SU-DHL-6 (cell line): ENCODE data around the gene DDAH2.
A peak's percentile ranks its signal among the peaks of the same experiment; 100 is the strongest.

ENCODE experiments used
- H2AFZ ChIP-seq: fragments of 200-600 bp; sonication (generic); 2 replicates; pipeline ENCODE4 v1.6.1; 2014; ENCODE audit warnings: low read depth, mild to moderate bottlenecking, moderate library complexity, mixed read lengths, antibody characterized with exemption, low read length; ENCODE audit not compliant: severe bottlenecking
- H3F3A ChIP-seq: fragments of 200-600 bp; shearing (Covaris generic); 2 replicates; pipeline ENCODE4 v1.6.0; 2016; ENCODE audit warnings: antibody characterized with exemption, mild to moderate bottlenecking; ENCODE audit not compliant: insufficient read depth
- H3K27ac ChIP-seq: fragments of 200-600 bp; sonication (generic); 2 replicates; pipeline ENCODE4 v1.5.1; 2016; ENCODE audit warnings: low read depth, mild to moderate bottlenecking, low read length, moderate library complexity, mixed read lengths
- H3K27me3 ChIP-seq: fragments of 200-600 bp; sonication (generic), shearing (Covaris generic); 2 replicates; pipeline ENCODE4 v1.6.0; 2014; ENCODE audit warnings: mild to moderate bottlenecking, low read length
- H3K36me3 ChIP-seq: fragments of 200-600 bp; sonication (generic); 2 replicates; pipeline ENCODE4 v1.6.1; 2014; ENCODE audit warnings: mild to moderate bottlenecking, low read length, mixed read lengths
- H3K4me2 ChIP-seq: fragments of 300-600, 200-600 bp; shearing (Covaris generic), sonication (generic); 2 replicates; pipeline ENCODE4 v1.6.0; 2014; ENCODE audit warnings: low read length, low read depth, mild to moderate bottlenecking; ENCODE audit not compliant: poor library complexity, severe bottlenecking
- H3K4me3 ChIP-seq: fragments of 200-600 bp; sonication (generic); 2 replicates; pipeline ENCODE4 v1.5.1; 2014; ENCODE audit warnings: antibody characterized with exemption, low read length, mild to moderate bottlenecking, mixed read lengths; ENCODE audit not compliant: insufficient read depth, poor library complexity, severe bottlenecking
- H3K79me2 ChIP-seq: fragments of 200-600 bp; sonication (generic); 2 replicates; pipeline ENCODE4 v1.6.1; 2014; ENCODE audit warnings: mild to moderate bottlenecking, low read length, moderate library complexity; ENCODE audit not compliant: insufficient read depth
- H3K9ac ChIP-seq: fragments of 200-600 bp; sonication (generic); 2 replicates; pipeline ENCODE4 v1.7.0; 2014; ENCODE audit warnings: mild to moderate bottlenecking, low read length
- H3K9me2 ChIP-seq: fragments of 200-600 bp; sonication (generic); replicated peaks from 2 replicates; pipeline ENCODE4 v1.6.1; 2014; ENCODE audit warnings: low read length; ENCODE audit not compliant: insufficient read depth
- H3K9me3 ChIP-seq: fragments of 200-600 bp; sonication (generic); 2 replicates; pipeline ENCODE4 v1.6.1; 2014; ENCODE audit warnings: low read length, mixed read lengths; ENCODE audit not compliant: insufficient read depth
- H4K20me1 ChIP-seq: fragments of 200-600 bp; sonication (generic); 2 replicates; pipeline ENCODE4 v1.6.1; 2014; ENCODE audit warnings: low read depth, mild to moderate bottlenecking, antibody characterized with exemption, low read length, moderate library complexity, mixed read lengths
- EZH2phosphoT487 ChIP-seq: fragments of 200-600 bp; sonication (generic), shearing (Covaris generic); conservative IDR thresholded peaks from 2 replicates; pipeline ENCODE4 v1.6.1; 2018; ENCODE audit warnings: mild to moderate bottlenecking, antibody characterized with exemption, low read length, moderate library complexity, mixed read lengths
- TF ChIP-seq, protein P1 (sequence below): fragments of 200-600 bp; sonication (generic); IDR thresholded peaks from one replicate; pipeline ENCODE4 v1.5.1; 2017; ENCODE audit warnings: antibody characterized with exemption, mild to moderate bottlenecking, low read length, moderate library complexity; ENCODE audit not compliant: insufficient read depth, poor library complexity, severe bottlenecking

The DDAH2 gene

DNA sequence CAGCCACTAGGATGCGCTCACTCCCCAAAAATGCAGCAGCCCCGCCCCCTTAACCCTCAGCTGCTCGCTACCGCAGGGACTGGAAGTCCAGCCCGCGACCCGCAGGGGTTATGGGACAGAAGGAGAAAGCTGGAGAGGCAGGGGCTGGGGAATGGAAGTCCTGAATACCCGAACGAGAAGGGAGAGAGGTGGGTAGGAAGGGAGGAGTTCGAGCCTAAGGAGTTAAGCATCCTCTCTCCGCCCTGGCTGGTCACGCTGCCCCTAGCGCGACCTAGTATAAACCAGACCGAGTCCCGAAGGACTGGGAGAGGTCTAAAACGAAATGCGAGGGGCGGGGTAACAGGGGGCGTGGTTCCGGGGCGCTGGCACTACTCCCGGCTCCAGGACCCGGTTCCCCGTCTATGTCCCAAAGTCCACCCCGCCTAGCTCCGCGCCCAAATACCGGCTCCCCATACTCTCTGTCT, 448 bp upstream of the DDAH2 start:
- H3K36me3 ChIP-seq, result peaks cover 18% of the 10 kb centered on the region; the same call in 1 of the 2 replicates
- peak overlapping the region; percentile 63 for H3K4me3 ChIP-seq
- peak overlapping the region; percentile 73 for H3K4me2 ChIP-seq
- TF ChIP-seq EZH2phosphoT487, result no peak
- TF ChIP-seq, protein P1, sequence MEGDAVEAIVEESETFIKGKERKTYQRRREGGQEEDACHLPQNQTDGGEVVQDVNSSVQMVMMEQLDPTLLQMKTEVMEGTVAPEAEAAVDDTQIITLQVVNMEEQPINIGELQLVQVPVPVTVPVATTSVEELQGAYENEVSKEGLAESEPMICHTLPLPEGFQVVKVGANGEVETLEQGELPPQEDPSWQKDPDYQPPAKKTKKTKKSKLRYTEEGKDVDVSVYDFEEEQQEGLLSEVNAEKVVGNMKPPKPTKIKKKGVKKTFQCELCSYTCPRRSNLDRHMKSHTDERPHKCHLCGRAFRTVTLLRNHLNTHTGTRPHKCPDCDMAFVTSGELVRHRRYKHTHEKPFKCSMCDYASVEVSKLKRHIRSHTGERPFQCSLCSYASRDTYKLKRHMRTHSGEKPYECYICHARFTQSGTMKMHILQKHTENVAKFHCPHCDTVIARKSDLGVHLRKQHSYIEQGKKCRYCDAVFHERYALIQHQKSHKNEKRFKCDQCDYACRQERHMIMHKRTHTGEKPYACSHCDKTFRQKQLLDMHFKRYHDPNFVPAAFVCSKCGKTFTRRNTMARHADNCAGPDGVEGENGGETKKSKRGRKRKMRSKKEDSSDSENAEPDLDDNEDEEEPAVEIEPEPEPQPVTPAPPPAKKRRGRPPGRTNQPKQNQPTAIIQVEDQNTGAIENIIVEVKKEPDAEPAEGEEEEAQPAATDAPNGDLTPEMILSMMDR, result no peak
- peak overlapping the region; percentile 27 for H2AFZ ChIP-seq
- peaks cover 30% of the 10 kb centered on the region for H3F3A ChIP-seq
- H3K27me3 ChIP-seq, result no peaks in the 10 kb centered on the region
- peak overlapping the region; percentile 20 for H3K27ac ChIP-seq
- H3K79me2 ChIP-seq, result peaks cover 6% of the 10 kb centered on the region
- H3K9me3 ChIP-seq, result no peaks in the 10 kb centered on the region
- no peaks in the 10 kb centered on the region for H4K20me1 ChIP-seq
- H3K9ac ChIP-seq, result peak overlapping the region; percentile 55
- no peaks in the 10 kb centered on the region for H3K9me2 ChIP-seq

DNA sequence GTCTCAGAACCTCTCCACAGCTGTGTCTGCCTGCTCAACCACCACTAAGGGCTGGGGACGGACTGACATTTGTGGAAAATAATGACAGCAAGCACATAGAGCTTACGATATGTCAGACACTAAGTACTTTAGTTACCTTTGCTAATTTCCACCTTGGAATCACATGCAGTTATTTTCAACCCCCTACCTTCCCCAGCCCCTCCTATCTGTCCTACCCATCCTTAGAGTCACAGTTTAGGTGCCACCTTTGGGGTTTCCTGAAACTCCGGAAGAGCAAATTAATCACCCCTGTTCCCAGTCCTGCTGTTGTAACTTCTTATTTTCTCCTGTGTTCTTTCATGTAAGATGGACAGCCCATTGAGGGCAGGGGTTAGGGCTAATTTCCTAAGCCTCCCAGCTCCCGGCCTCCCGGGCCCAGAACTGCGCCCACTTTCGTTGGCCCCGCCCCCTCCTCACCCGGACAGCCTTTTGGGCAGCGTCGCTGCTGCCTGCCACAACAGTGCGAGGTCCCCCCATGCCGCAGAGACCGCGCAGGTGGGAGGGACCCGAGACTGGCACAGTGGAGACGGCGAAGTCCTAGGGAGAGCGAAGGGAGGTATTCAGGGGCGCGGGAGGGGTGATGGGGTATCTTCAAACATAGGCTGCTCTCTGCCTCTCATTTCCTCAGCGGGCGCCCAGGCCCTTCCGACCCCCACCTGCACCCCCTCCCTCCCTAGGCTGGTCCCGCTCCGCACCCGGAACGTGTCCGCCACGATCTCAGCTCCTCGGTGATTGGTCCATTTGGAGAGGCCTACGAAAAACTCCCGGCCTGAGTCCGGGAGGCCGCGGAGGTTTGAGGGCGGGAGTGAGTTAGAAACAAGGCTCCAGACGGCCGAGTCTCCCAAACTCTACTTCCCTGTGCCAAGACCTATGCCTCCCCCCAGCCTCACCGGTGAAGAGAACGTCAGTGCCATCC, 1.1 kb downstream of the DDAH2 start:
- no peaks in the 10 kb centered on the region for H3K9me3 ChIP-seq
- TF ChIP-seq, protein P1, result no peak
- TF ChIP-seq EZH2phosphoT487, result no peak
- H3K27me3 ChIP-seq, result no peaks in the 10 kb centered on the region
- H3K36me3 ChIP-seq, result peaks cover 10% of the 10 kb centered on the region; the same call in 1 of the 2 replicates
- no peaks in the 10 kb centered on the region for H3K9me2 ChIP-seq
- no peaks in the 10 kb centered on the region for H3K79me2 ChIP-seq
- H3K4me3 ChIP-seq, result no peak overlapping the region
- no peak overlapping the region for H3K9ac ChIP-seq
- peak overlapping the region; percentile 4 for H3K4me2 ChIP-seq
- peak overlapping the region; percentile 28; the same call in 1 of the 2 replicates for H3K27ac ChIP-seq
- no peaks in the 10 kb centered on the region for H4K20me1 ChIP-seq
- H2AFZ ChIP-seq, result no peak overlapping the region
- H3F3A ChIP-seq, result peaks cover 28% of the 10 kb centered on the region

DNA sequence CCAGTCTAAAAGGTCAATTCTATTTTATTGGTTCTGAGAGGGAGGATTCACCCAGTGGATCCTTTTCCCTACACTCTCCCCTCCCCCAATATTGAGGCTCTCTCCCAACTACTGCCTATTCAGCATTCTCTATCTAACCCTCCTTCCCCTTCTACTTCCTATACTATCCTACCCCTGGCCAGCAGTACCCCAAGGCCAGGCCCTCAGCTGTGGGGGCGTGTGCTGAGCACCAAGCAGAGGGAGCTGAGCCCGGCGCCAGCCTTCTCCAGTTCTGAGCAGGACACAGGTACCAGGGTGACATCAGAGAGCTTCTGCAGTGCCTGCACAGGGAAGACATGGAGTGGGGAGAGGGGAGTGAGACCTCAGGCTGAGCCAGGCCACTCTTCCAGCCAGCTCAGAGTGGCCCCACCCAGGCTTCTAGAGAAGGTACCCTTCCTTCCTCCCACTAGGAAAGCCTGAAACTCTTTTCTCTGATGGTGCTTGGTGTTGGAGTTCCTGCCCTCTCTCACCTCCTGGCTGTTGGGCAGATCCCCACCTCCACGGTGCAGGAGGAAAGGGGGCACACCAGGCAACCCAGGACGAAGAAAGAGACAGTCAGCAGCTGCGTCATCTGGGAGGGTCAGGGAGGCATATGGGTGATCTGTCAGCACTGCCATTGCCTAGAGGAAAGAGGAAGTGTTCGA, 1.9 kb downstream of the DDAH2 start:
- Histone ChIP-seq H4K20me1 (no peaks in the 10 kb centered on the region), H3K9ac (no peak overlapping the region; the same call in 1 of the 2 replicates), H3K36me3 (peaks cover 8% of the 10 kb centered on the region; the same call in 1 of the 2 replicates), H3F3A (peaks cover 24% of the 10 kb centered on the region), H3K4me3 (no peak overlapping the region), H3K4me2 (no peak overlapping the region), H3K27me3 (no peaks in the 10 kb centered on the region), H3K9me3 (no peaks in the 10 kb centered on the region), H3K79me2 (no peaks in the 10 kb centered on the region), H2AFZ (no peak overlapping the region), H3K27ac (no peak overlapping the region), H3K9me2 (no peaks in the 10 kb centered on the region)
- no peak for TF ChIP-seq EZH2phosphoT487
- TF ChIP-seq, protein P1, result no peak
